Neutrophil (primary cell): ENCODE results near the gene ZFYVE16.
"Not testable (repeated sequence)": the region's sequence is repeated elsewhere in the genome, so short reads cannot be mapped to it uniquely, and the experiment has no call there.

ENCODE experiments used
- H3K27ac ChIP-seq: fragments of 200-600 bp; sonication (generic); 2 replicates; pipeline ENCODE4 v1.5.1; 2016; ENCODE audit warnings: mild to moderate bottlenecking, moderate library complexity
- H3K27me3 ChIP-seq: fragments of 200-600 bp; sonication (generic); 2 replicates; pipeline ENCODE4 v1.6.0; 2016; ENCODE audit warnings: mild to moderate bottlenecking
- H3K36me3 ChIP-seq: fragments of 200-600 bp; sonication (generic); 2 replicates; pipeline ENCODE4 v1.5.1; 2017
- H3K4me1 ChIP-seq, 2 experiments: fragments of 200-600 bp in 1 of 2; sonication (generic) in 1 of 2; 1 replicate in 1 of 2; 2 replicates in 1 of 2; pipeline versions ENCODE4 v1.5.1 to v1.6.1; 2013 to 2016; ENCODE audit warnings: low read depth in 1 of 2, low read length in 1 of 2, mild to moderate bottlenecking in 1 of 2, moderate library complexity in 1 of 2; ENCODE audit not compliant: control insufficient read depth in 1 of 2, insufficient read depth in 1 of 2
- H3K4me3 ChIP-seq, 2 experiments: fragments of 200-600 bp in 1 of 2; sonication (generic) in 1 of 2; 1 replicate in 1 of 2; 2 replicates in 1 of 2; pipeline ENCODE4 v1.5.1; 2013 to 2016; ENCODE audit warnings: low read depth in 1 of 2, low read length in 1 of 2, mild to moderate bottlenecking in 1 of 2, moderate library complexity in 1 of 2
- H3K9me3 ChIP-seq: fragments of 200-600 bp; sonication (generic); 2 replicates; pipeline ENCODE4 v1.5.1; 2016
- CTCF ChIP-seq: fragments of 200-600 bp; sonication (generic); IDR thresholded peaks from 2 replicates; pipeline ENCODE4 v1.5.1; 2016; ENCODE audit warnings: antibody characterized with exemption

ZFYVE16 gene

GRCh38 chr5:80387063-80387768 lies 20.6 kb upstream of the ZFYVE16 start:
- Histone ChIP-seq H3K4me3 (no peak overlapping the region), H3K27ac (no peak overlapping the region), H3K9me3 (no peaks in the 10 kb centered on the region), H3K27me3 (no peaks in the 10 kb centered on the region), H3K4me1 (peaks cover 11 to 13% of the 10 kb centered on the region in 2 experiments), H3K36me3 (no peaks in the 10 kb centered on the region)
- TF ChIP-seq CTCF: no peak

GRCh38 chr5:80389580-80389979 lies 18.3 kb upstream of the ZFYVE16 start:
- no peaks in the 10 kb centered on the region for H3K9me3 ChIP-seq
- H3K4me3 ChIP-seq: peak overlapping the region; percentile 42 to 54
- no peaks in the 10 kb centered on the region for H3K27me3 ChIP-seq
- peaks cover 11 to 13% of the 10 kb centered on the region in 2 experiments for H3K4me1 ChIP-seq
- TF ChIP-seq CTCF: no peak
- peak overlapping the region; percentile 0 for H3K27ac ChIP-seq
- no peaks in the 10 kb centered on the region for H3K36me3 ChIP-seq

DNA sequence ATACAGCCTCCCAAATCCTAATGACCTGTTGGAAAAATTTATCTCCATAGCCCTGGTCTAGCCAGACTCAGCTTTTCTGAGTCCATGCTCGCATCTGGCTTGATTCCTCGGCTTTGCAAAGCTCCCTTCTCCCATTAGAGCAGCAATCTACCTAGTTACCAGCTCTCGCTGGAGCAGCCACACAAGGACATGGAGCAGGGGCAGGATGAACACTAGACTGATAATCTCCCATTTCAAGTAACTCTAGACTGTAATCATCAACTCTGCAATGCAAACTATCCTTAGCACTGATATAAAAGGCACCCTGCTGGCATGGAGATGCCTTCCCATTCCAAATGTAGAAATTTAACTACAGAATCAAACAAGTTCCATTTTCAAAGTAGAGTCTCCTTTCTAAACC lies 17.5 kb upstream of the ZFYVE16 start:
- H3K36me3 ChIP-seq, H3K27me3 ChIP-seq, H3K9me3 ChIP-seq, H3K27ac ChIP-seq, H3K4me3 ChIP-seq: not testable (repeated sequence)
- H3K4me1 ChIP-seq: peaks cover 11 to 13% of the 10 kb centered on the region in 2 experiments

GRCh38 chr5:80391267-80391666 lies 16.6 kb upstream of the ZFYVE16 start:
- H3K27me3 ChIP-seq, H3K4me3 ChIP-seq, H3K36me3 ChIP-seq, H3K27ac ChIP-seq, H3K9me3 ChIP-seq: not testable (repeated sequence)
- H3K4me1 ChIP-seq: peaks cover 11 to 13% of the 10 kb centered on the region in 2 experiments

DNA sequence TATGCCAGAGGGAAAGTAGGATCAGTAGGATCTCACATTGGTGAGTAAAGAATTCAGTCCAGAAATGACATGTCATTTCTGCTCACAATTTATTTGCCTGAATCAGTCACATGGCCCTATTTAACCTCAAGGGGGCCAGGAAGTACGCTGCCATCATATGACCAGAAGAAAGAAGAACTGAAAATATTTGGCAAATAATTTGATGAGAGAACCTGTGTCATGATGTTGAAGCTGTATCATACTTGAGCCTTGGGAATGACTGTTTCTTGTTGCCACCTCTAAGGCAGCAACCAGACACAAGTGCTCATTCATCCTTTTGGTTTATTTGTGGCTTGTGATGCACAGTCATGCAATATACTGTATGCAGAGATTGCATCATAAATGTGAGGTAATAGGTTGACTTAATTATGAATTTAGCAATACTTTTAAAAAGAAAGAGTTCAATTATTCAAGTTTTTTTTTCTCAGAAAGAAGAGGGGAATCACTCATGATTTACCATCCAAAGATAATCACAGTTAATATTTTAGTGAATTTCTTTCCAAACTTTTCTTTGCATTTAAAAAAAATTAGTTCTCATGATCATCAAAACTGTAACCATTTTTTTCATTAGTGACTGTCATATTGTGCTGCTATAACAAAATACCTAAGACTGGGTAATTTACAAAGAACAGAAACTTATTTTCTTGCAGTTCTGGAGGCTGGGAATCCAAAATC lies 8.2 kb upstream of the ZFYVE16 start:
- Histone ChIP-seq H3K4me3 (peak overlapping the region; percentile 16 to 18), H3K27ac (peak overlapping the region; percentile 92), H3K9me3 (no peaks in the 10 kb centered on the region), H3K27me3 (no peaks in the 10 kb centered on the region), H3K4me1 (peaks cover 24% of the 10 kb centered on the region in 2 experiments), H3K36me3 (no peaks in the 10 kb centered on the region)
- peak; percentile 39 for TF ChIP-seq CTCF

- peak overlapping the region; percentile 92 for H3K27ac ChIP-seq
- H3K36me3 ChIP-seq: not testable (repeated sequence)
Measured at GRCh38 chr5:80400368-80400767, 7.5 kb upstream of the ZFYVE16 start.

GRCh38 chr5:80403782-80404181 lies 4.1 kb upstream of the ZFYVE16 start:
- no peaks in the 10 kb centered on the region for H3K36me3 ChIP-seq
- H3K4me1 ChIP-seq: peaks cover 35 to 36% of the 10 kb centered on the region in 2 experiments
- H3K27ac ChIP-seq: no peak overlapping the region
- no peak for TF ChIP-seq CTCF
- H3K4me3 ChIP-seq: no peak overlapping the region
- no peaks in the 10 kb centered on the region for H3K9me3 ChIP-seq
- no peaks in the 10 kb centered on the region for H3K27me3 ChIP-seq

More at GRCh38 chr5:80400368-80400767, 7.5 kb upstream of the ZFYVE16 start:
- Histone ChIP-seq H3K4me1 (peaks cover 24% of the 10 kb centered on the region in 2 experiments), H3K4me3 (peak overlapping the region; percentile 16 to 18)
- H3K27me3 ChIP-seq, H3K9me3 ChIP-seq: not testable (repeated sequence)
